Measurements from ENCODE around the gene SLC16A3.
A peak's percentile ranks its signal among the peaks of the same experiment; 100 is the strongest.

The SLC16A3 gene

DNA sequence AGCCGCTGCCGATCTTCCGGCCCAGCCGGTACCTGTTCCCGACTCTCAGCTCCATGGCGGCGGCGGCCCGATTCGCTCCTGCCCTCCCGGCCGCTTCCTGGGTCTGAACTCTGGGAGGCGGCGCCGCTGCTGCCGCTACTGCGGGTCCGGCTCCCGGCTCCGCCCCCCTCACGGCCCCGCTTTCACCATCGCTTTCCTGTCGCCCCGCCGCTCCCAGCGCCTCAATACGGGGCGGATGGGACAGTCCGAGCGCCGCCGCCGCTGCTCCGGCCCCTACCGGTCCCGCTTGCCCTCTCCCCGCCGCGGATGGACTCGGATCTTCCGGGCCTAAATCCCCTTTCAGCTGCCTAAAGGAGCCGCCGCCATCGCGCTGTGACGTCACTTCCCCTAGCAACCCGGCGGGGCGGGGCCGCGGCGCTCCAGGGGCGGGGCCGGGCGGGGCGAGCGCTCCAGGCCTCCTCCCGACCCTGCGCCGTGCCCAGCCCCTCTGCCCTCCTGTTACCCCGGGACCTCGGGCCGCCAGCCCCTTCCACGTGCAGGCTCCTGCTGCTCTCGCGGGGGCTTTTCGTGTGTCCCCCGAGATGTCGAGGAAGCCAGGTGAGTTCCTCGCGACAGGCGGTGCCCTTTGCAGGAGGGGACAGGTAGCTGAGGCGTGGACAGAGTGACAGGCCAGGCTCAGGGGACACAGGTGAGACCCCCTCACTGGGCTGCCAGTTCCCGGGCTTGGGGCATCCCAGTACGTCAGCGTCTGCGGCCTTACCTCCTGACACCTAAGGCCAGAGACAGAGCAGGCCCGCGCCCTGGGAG lies 44.7 kb downstream of the SLC16A3 start, which contains the start of gene CSNK1D (continued):
- TF ChIP-seq ZNF654 (tag by site-specific recombination; IDR thresholded peaks at IDR 0.05; ENCODE audit: low read depth), result no peak
- TF ChIP-seq ZNF629 (tag by site-specific recombination; IDR thresholded peaks at IDR 0.05), result peak; percentile 96
- no peak for TF ChIP-seq ZNF114 (tag by site-specific recombination; IDR thresholded peaks at IDR 0.05)
- TF ChIP-seq, protein P1, sequence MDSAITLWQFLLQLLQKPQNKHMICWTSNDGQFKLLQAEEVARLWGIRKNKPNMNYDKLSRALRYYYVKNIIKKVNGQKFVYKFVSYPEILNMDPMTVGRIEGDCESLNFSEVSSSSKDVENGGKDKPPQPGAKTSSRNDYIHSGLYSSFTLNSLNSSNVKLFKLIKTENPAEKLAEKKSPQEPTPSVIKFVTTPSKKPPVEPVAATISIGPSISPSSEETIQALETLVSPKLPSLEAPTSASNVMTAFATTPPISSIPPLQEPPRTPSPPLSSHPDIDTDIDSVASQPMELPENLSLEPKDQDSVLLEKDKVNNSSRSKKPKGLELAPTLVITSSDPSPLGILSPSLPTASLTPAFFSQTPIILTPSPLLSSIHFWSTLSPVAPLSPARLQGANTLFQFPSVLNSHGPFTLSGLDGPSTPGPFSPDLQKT (IDR thresholded peaks at IDR 0.05; ENCODE audit: borderline replicate concordance, low read depth, low read length), result no peak
- TF ChIP-seq SCRT1 (tag by site-specific recombination; IDR thresholded peaks at IDR 0.05; ENCODE audit: borderline replicate concordance), result no peak
- TF ChIP-seq, protein P2, sequence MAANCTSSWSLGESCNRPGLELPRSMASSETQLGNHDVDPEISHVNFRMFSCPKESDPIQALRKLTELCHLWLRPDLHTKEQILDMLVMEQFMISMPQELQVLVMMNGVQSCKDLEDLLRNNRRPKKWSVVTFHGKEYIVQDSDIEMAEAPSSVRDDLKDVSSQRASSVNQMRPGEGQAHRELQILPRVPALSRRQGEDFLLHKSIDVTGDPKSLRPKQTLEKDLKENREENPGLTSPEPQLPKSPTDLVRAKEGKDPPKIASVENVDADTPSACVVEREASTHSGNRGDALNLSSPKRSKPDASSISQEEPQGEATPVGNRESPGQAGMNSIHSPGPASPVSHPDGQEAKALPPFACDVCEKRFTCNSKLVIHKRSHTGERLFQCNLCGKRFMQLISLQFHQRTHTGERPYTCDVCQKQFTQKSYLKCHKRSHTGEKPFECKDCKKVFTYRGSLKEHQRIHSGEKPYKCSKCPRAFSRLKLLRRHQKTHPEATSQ (tag by site-specific recombination; IDR thresholded peaks at IDR 0.05), result no peak
- TF ChIP-seq ZBTB17 (tag by site-specific recombination; IDR thresholded peaks at IDR 0.05), result peak; percentile 89
- TF ChIP-seq ZNF426 (tag by site-specific recombination; IDR thresholded peaks at IDR 0.05), result no peak
- TF ChIP-seq ZNF776 (tag by site-specific recombination; IDR thresholded peaks at IDR 0.05; ENCODE audit: borderline replicate concordance), result no peak
- peak; percentile 65; the same call in 1 of the 2 replicates for TF ChIP-seq PRDM4 (tag by site-specific recombination; IDR thresholded peaks at IDR 0.05)
- TF ChIP-seq, protein P3, sequence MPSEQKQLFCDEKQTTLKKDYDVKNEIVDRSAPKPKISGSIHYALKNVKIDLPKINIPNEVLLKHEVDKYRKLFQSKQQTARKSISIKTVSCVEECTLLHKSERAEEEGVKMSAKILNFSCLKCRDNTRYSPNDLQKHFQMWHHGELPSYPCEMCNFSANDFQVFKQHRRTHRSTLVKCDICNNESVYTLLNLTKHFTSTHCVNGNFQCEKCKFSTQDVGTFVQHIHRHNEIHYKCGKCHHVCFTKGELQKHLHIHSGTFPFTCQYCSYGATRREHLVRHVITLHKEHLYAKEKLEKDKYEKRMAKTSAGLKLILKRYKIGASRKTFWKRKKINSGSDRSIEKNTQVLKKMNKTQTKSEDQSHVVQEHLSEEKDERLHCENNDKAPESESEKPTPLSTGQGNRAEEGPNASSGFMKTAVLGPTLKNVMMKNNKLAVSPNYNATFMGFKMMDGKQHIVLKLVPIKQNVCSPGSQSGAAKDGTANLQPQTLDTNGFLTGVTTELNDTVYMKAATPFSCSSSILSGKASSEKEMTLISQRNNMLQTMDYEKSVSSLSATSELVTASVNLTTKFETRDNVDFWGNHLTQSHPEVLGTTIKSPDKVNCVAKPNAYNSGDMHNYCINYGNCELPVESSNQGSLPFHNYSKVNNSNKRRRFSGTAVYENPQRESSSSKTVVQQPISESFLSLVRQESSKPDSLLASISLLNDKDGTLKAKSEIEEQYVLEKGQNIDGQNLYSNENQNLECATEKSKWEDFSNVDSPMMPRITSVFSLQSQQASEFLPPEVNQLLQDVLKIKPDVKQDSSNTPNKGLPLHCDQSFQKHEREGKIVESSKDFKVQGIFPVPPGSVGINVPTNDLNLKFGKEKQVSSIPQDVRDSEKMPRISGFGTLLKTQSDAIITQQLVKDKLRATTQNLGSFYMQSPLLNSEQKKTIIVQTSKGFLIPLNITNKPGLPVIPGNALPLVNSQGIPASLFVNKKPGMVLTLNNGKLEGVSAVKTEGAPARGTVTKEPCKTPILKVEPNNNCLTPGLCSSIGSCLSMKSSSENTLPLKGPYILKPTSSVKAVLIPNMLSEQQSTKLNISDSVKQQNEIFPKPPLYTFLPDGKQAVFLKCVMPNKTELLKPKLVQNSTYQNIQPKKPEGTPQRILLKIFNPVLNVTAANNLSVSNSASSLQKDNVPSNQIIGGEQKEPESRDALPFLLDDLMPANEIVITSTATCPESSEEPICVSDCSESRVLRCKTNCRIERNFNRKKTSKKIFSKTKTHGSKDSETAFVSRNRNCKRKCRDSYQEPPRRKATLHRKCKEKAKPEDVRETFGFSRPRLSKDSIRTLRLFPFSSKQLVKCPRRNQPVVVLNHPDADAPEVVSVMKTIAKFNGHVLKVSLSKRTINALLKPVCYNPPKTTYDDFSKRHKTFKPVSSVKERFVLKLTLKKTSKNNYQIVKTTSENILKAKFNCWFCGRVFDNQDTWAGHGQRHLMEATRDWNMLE (tag by site-specific recombination; conservative IDR thresholded peaks at IDR 0.05; ENCODE audit: low read depth), result 0 out of 2 replicates have a peak, but pooled peaks have one; percentile 28
- TF ChIP-seq, protein P4, sequence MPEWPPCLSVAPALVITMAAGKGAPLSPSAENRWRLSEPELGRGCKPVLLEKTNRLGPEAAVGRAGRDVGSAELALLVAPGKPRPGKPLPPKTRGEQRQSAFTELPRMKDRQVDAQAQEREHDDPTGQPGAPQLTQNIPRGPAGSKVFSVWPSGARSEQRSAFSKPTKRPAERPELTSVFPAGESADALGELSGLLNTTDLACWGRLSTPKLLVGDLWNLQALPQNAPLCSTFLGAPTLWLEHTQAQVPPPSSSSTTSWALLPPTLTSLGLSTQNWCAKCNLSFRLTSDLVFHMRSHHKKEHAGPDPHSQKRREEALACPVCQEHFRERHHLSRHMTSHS (tag by site-specific recombination; IDR thresholded peaks at IDR 0.05), result no peak
- TF ChIP-seq OSR2 (tag by site-specific recombination; IDR thresholded peaks at IDR 0.05), result peak; percentile 85
- TF ChIP-seq ZNF623 (tag by site-specific recombination; IDR thresholded peaks at IDR 0.05), result no peak
- TF ChIP-seq, protein P5, sequence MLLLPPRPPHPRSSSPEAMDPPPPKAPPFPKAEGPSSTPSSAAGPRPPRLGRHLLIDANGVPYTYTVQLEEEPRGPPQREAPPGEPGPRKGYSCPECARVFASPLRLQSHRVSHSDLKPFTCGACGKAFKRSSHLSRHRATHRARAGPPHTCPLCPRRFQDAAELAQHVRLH (tag by site-specific recombination; IDR thresholded peaks at IDR 0.05), result peak; percentile 91; the same call in 1 of the 2 replicates
- TF ChIP-seq ZNF670 (tag by site-specific recombination; IDR thresholded peaks at IDR 0.05; ENCODE audit: low read depth), result no peak
- no peak for TF ChIP-seq ZNF560 (tag by site-specific recombination; IDR thresholded peaks at IDR 0.05; ENCODE audit: borderline replicate concordance)
- TF ChIP-seq SETDB1 (IDR thresholded peaks at IDR 0.05; ENCODE audit: insufficient read length, low read length), result no peak
- TF ChIP-seq OVOL3 (tag by site-specific recombination; IDR thresholded peaks at IDR 0.05), result peak; percentile 71; the same call in 1 of the 2 replicates
- TF ChIP-seq HIC1 (tag by site-specific recombination; IDR thresholded peaks at IDR 0.05), result peak; percentile 81
- TF ChIP-seq ZBTB1 (tag by site-specific recombination; IDR thresholded peaks at IDR 0.05), result no peak
- TF ChIP-seq HOXC10 (CRISPR knock-in tag; IDR thresholded peaks at IDR 0.05), result no peak
- no peak for TF ChIP-seq TRIM28 (IDR thresholded peaks at IDR 0.05; ENCODE audit: borderline replicate concordance, low read length)
- TF ChIP-seq ZFP69B (tag by site-specific recombination; IDR thresholded peaks at IDR 0.05), result peak; percentile 71

All from HEK293 (cell line).